HepG2 (cell line): ENCODE results near the gene YTHDF1. TPM values are rescaled to one million over a fixed set of nuclear protein-coding genes. Genes with fewer than 3 reads are reported as not detected.

Source experiments
- ARID5B ChIP-seq: IDR thresholded peaks from 2 replicates; pipeline ENCODE4 v1.4.0; 2020; ENCODE audit warnings: mild to moderate bottlenecking, missing genetic modification reagents
- EEA1 ChIP-seq: sonication (generic); formaldehyde crosslinking; IDR thresholded peaks from 2 replicates; pipeline ENCODE4 v1.5.1; 2020; ENCODE audit warnings: mild to moderate bottlenecking, missing genetic modification reagents, borderline replicate concordance
- GPBP1L1 ChIP-seq: sonication (generic); formaldehyde crosslinking; IDR thresholded peaks from 2 replicates; pipeline ENCODE4 v1.5.0; 2020; ENCODE audit warnings: mild to moderate bottlenecking, missing genetic modification reagents
- MAZ ChIP-seq, 2 experiments: sonication (generic) in 1 of 2; formaldehyde crosslinking in 1 of 2; IDR thresholded peaks; 2 replicates each; pipeline versions ENCODE4 v1.5.0 to v1.6.1; 2012 to 2020; ENCODE audit warnings: low read depth in 2 of 2, mild to moderate bottlenecking in 2 of 2, borderline replicate concordance in 1 of 2, improper control_type of control experiment in 1 of 2, low read length in 1 of 2, missing genetic modification reagents in 1 of 2, moderate library complexity in 1 of 2
- NCOA5 ChIP-seq: sonication (generic); formaldehyde crosslinking; IDR thresholded peaks from 2 replicates; pipeline ENCODE4 v1.4.0; 2020; ENCODE audit warnings: missing genetic modification reagents
- NFE2L2 ChIP-seq: fragments of 150-350 bp; IDR thresholded peaks from 2 replicates; pipeline ENCODE4 v1.6.1; 2014; ENCODE audit warnings: low read length
- NR2C2 ChIP-seq: sonication (generic); formaldehyde crosslinking; IDR thresholded peaks from 2 replicates; pipeline ENCODE4 v1.4.0; 2020; ENCODE audit warnings: missing genetic modification reagents, mild to moderate bottlenecking, moderate library complexity, borderline replicate concordance
- ZNF136 ChIP-seq: sonication (generic); formaldehyde crosslinking; IDR thresholded peaks from 2 replicates; pipeline ENCODE4 v1.8.1; 2022; ENCODE audit warnings: low read depth, mild to moderate bottlenecking, moderate library complexity, missing genetic modification reagents
- ZNF839 ChIP-seq: sonication (generic); formaldehyde crosslinking; IDR thresholded peaks from 2 replicates; pipeline ENCODE4 v1.4.0; 2020; ENCODE audit warnings: missing genetic modification reagents, mild to moderate bottlenecking, borderline replicate concordance
- ZNF878 ChIP-seq: sonication (generic); formaldehyde crosslinking; IDR thresholded peaks from 2 replicates; pipeline ENCODE4 v1.8.1; 2023; ENCODE audit warnings: mild to moderate bottlenecking, missing genetic modification reagents, moderate library complexity
- polyA plus RNA-seq, 8 experiments: library from polyadenylated mRNA; depleted of rRNA in 3 of 8; stranded (reverse) in 7 of 8; unstranded in 1 of 8; fragments of >200 nt; fragmentation: Illumina TruSeq in 4 of 8; extraction: Trizol in 4 of 8; gene quantifications; 2 replicates each; pipeline versions ENCODE4 v1.2.1 to v1.2.3, GENCODE V29; 2011 to 2016; ENCODE audit warnings: low read depth in 4 of 8, missing spikeins in 1 of 8, mixed read lengths in 1 of 8; ENCODE audit not compliant: insufficient read depth in 1 of 8
- total RNA-seq, 5 experiments: library from RNA; depleted of rRNA; stranded (reverse); fragments of >200 nt; fragmentation: Illumina TruSeq; extraction: Trizol; gene quantifications; 2 replicates each; pipeline ENCODE4 v1.2.3, GENCODE V29; 2016; ENCODE audit warnings: low read depth in 1 of 5
- TF ChIP-seq, protein P1 (sequence below): sonication (generic); formaldehyde crosslinking; IDR thresholded peaks from 2 replicates; pipeline ENCODE4 v1.4.0; 2020; ENCODE audit warnings: mild to moderate bottlenecking, missing genetic modification reagents, borderline replicate concordance
- TF ChIP-seq, protein P2 (sequence below): sonication (generic); formaldehyde crosslinking; IDR thresholded peaks from 2 replicates; pipeline ENCODE4 v1.8.0; 2022; ENCODE audit warnings: mild to moderate bottlenecking, missing genetic modification reagents, moderate library complexity
- TF ChIP-seq, protein P3 (sequence below): sonication (generic); formaldehyde crosslinking; IDR thresholded peaks from 2 replicates; pipeline ENCODE4 v1.5.1; 2020; ENCODE audit warnings: missing genetic modification reagents, mild to moderate bottlenecking, borderline replicate concordance

Gene YTHDF1
- total and polyA plus RNA-seq, 2 of the 13 experiments (the other 11 are each of a cell fraction or from before 2014, with no cell fraction given), result 34.5 to 37.7 TPM

DNA sequence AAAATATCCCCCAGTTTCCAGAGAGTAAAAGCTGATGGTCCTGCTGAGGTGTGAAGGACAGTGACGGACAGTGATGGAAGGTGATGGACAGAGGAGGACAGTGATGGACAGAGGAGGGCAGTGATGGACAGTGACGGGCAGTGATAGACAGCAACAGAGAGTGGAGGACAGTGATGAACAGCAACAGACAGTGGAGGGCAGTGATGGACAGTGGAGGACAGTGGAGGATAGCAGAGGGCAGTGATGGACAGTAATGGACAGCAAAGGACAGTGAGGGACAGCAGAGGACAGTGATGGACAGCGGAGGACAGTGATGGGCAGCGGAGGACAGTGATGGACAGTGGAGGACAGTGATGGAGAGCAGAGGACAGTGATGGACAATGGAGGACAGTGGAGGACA lies 41.0 kb upstream of the YTHDF1 start (continued):
- TF ChIP-seq, protein P1, sequence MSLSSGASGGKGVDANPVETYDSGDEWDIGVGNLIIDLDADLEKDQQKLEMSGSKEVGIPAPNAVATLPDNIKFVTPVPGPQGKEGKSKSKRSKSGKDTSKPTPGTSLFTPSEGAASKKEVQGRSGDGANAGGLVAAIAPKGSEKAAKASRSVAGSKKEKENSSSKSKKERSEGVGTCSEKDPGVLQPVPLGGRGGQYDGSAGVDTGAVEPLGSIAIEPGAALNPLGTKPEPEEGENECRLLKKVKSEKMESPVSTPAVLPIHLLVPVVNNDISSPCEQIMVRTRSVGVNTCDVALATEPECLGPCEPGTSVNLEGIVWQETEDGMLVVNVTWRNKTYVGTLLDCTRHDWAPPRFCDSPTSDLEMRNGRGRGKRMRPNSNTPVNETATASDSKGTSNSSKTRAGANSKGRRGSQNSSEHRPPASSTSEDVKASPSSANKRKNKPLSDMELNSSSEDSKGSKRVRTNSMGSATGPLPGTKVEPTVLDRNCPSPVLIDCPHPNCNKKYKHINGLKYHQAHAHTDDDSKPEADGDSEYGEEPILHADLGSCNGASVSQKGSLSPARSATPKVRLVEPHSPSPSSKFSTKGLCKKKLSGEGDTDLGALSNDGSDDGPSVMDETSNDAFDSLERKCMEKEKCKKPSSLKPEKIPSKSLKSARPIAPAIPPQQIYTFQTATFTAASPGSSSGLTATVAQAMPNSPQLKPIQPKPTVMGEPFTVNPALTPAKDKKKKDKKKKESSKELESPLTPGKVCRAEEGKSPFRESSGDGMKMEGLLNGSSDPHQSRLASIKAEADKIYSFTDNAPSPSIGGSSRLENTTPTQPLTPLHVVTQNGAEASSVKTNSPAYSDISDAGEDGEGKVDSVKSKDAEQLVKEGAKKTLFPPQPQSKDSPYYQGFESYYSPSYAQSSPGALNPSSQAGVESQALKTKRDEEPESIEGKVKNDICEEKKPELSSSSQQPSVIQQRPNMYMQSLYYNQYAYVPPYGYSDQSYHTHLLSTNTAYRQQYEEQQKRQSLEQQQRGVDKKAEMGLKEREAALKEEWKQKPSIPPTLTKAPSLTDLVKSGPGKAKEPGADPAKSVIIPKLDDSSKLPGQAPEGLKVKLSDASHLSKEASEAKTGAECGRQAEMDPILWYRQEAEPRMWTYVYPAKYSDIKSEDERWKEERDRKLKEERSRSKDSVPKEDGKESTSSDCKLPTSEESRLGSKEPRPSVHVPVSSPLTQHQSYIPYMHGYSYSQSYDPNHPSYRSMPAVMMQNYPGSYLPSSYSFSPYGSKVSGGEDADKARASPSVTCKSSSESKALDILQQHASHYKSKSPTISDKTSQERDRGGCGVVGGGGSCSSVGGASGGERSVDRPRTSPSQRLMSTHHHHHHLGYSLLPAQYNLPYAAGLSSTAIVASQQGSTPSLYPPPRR (CRISPR knock-in tag), result no peak
- TF ChIP-seq ZNF839 (CRISPR knock-in tag) (no peak), EEA1 (no peak), ARID5B (CRISPR knock-in tag) (no peak), ZNF878 (CRISPR knock-in tag) (no peak), ZNF136 (no peak), GPBP1L1 (no peak), MAZ (IDR thresholded peaks at IDR 0.05; ENCODE audit: borderline replicate concordance, low read depth, low read length) (no peak), MAZ (CRISPR knock-in tag; IDR thresholded peaks at IDR 0.05; ENCODE audit: low read depth) (no peak), NFE2L2 (no peak), NR2C2 (no peak), NCOA5 (CRISPR knock-in tag) (no peak)
- TF ChIP-seq, protein P2, sequence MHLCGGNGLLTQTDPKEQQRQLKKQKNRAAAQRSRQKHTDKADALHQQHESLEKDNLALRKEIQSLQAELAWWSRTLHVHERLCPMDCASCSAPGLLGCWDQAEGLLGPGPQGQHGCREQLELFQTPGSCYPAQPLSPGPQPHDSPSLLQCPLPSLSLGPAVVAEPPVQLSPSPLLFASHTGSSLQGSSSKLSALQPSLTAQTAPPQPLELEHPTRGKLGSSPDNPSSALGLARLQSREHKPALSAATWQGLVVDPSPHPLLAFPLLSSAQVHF (CRISPR knock-in tag), result no peak
- TF ChIP-seq, protein P3, sequence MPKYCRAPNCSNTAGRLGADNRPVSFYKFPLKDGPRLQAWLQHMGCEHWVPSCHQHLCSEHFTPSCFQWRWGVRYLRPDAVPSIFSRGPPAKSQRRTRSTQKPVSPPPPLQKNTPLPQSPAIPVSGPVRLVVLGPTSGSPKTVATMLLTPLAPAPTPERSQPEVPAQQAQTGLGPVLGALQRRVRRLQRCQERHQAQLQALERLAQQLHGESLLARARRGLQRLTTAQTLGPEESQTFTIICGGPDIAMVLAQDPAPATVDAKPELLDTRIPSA (CRISPR knock-in tag), result no peak
